Loucy (cell line): ENCODE measurements around the gene ARID3B.
A peak's percentile ranks its signal among the peaks of the same experiment; 100 is the strongest.

Source experiments
- H2AFZ ChIP-seq: fragments of 200-600 bp; sonication (generic); 2 replicates; pipeline ENCODE4 v1.6.0; 2016; ENCODE audit warnings: antibody characterized with exemption, mild to moderate bottlenecking, low read length, moderate library complexity
- H3F3A ChIP-seq: fragments of 200-600 bp; 2 replicates; pipeline ENCODE4 v1.6.0; 2016; ENCODE audit warnings: antibody characterized with exemption, low read depth, mild to moderate bottlenecking
- H3K27me3 ChIP-seq: fragments of 200-600 bp; sonication (generic); 2 replicates; pipeline ENCODE4 v1.6.1; 2014; ENCODE audit warnings: low read length, mild to moderate bottlenecking; ENCODE audit not compliant: insufficient read depth, poor library complexity, severe bottlenecking
- H3K36me3 ChIP-seq: fragments of 200-600 bp; sonication (generic); 2 replicates; pipeline ENCODE4 v1.6.1; 2016; ENCODE audit warnings: low read length; ENCODE audit not compliant: insufficient read depth
- H3K4me1 ChIP-seq: fragments of 200-600 bp; sonication (generic); 2 replicates; pipeline ENCODE4 v1.5.1; 2014; ENCODE audit warnings: low read length, mild to moderate bottlenecking; ENCODE audit not compliant: insufficient read depth, poor library complexity, severe bottlenecking
- H3K4me2 ChIP-seq: fragments of 200-600 bp; sonication (generic); 2 replicates; pipeline ENCODE4 v1.6.0; 2014; ENCODE audit warnings: antibody characterized with exemption, low read length, low read depth, mild to moderate bottlenecking; ENCODE audit not compliant: poor library complexity, severe bottlenecking
- H3K4me3 ChIP-seq: fragments of 200-600 bp; sonication (generic); 2 replicates; pipeline ENCODE4 v1.5.1; 2014; ENCODE audit warnings: low read length, mild to moderate bottlenecking, mixed read lengths; ENCODE audit not compliant: poor library complexity, severe bottlenecking
- H3K79me2 ChIP-seq: fragments of 200-600 bp; sonication (generic); 2 replicates; pipeline ENCODE4 v1.6.1; 2014; ENCODE audit warnings: low read length; ENCODE audit not compliant: insufficient read depth
- H3K9ac ChIP-seq: fragments of 200-600 bp; sonication (generic); 2 replicates; pipeline ENCODE4 v1.6.0; 2014; ENCODE audit warnings: mild to moderate bottlenecking, low read depth, low read length, moderate library complexity; ENCODE audit not compliant: poor library complexity, severe bottlenecking
- H3K9me2 ChIP-seq: fragments of 200-600 bp; sonication (generic); replicated peaks from 2 replicates; pipeline ENCODE4 v1.6.1; 2016; ENCODE audit warnings: low read depth, low read length, mixed read lengths
- H3K9me3 ChIP-seq: fragments of 200-600 bp; sonication (generic); 2 replicates; pipeline ENCODE4 v1.6.1; 2014; ENCODE audit warnings: mild to moderate bottlenecking, antibody characterized with exemption, low read length, low read depth; ENCODE audit not compliant: insufficient read depth
- H4K20me1 ChIP-seq: fragments of 200-600 bp; sonication (generic); 2 replicates; pipeline ENCODE4 v1.6.0; 2014; ENCODE audit warnings: antibody characterized with exemption, low read length, mild to moderate bottlenecking; ENCODE audit not compliant: insufficient read depth, poor library complexity, severe bottlenecking
- CTCF ChIP-seq: fragments of 200-600 bp; sonication (generic); conservative IDR thresholded peaks from 2 replicates; pipeline ENCODE4 v1.5.1; 2014; ENCODE audit warnings: mild to moderate bottlenecking, antibody characterized with exemption, low read length
- EZH2phosphoT487 ChIP-seq: fragments of 200-600 bp; IDR thresholded peaks from 2 replicates; pipeline ENCODE4 v1.6.1; 2018; ENCODE audit warnings: antibody characterized with exemption, mild to moderate bottlenecking, moderate library complexity, borderline replicate concordance

ARID3B gene

GRCh38 chr15:74598126-74598842 lies 57.3 kb downstream of the ARID3B start:
- TF ChIP-seq CTCF: no peak
- no peak for TF ChIP-seq EZH2phosphoT487
- Histone ChIP-seq H3F3A (no peaks in the 10 kb centered on the region), H3K9me3 (no peaks in the 10 kb centered on the region), H3K36me3 (peaks cover 7% of the 10 kb centered on the region; the same call in 1 of the 2 replicates), H3K4me3 (peak overlapping the region; percentile 77), H3K27me3 (no peaks in the 10 kb centered on the region), H3K4me1 (peaks cover 19% of the 10 kb centered on the region), H2AFZ (peak overlapping the region; percentile 86), H3K9ac (peak overlapping the region; percentile 78), H3K4me2 (peak overlapping the region; percentile 86), H3K79me2 (peaks cover 16% of the 10 kb centered on the region), H3K9me2 (no peaks in the 10 kb centered on the region), H4K20me1 (no peaks in the 10 kb centered on the region)

- Histone ChIP-seq H3K4me3 (peak overlapping the region; percentile 77), H4K20me1 (no peaks in the 10 kb centered on the region), H3K4me2 (peak overlapping the region; percentile 86), H3K36me3 (peaks cover 3% of the 10 kb centered on the region; the same call in 1 of the 2 replicates), H3K9me2 (no peaks in the 10 kb centered on the region), H3K9me3 (no peaks in the 10 kb centered on the region), H3K79me2 (peaks cover 16% of the 10 kb centered on the region), H3F3A (no peaks in the 10 kb centered on the region), H3K27me3 (no peaks in the 10 kb centered on the region), H3K4me1 (peaks cover 19% of the 10 kb centered on the region), H3K9ac (peak overlapping the region; percentile 78), H2AFZ (no peak overlapping the region)
- TF ChIP-seq EZH2phosphoT487: no peak
- no peak for TF ChIP-seq CTCF
Observed at GRCh38 chr15:74599156-74599555, 58.1 kb downstream of the ARID3B start.

- no peak overlapping the region for H2AFZ ChIP-seq
- H3K36me3 ChIP-seq: no peaks in the 10 kb centered on the region
- TF ChIP-seq CTCF (no peak), EZH2phosphoT487 (no peak)
- H3K4me1 ChIP-seq: peaks cover 15% of the 10 kb centered on the region
- H3K9me2 ChIP-seq: no peaks in the 10 kb centered on the region
- H3K9ac ChIP-seq: no peak overlapping the region
- H3K4me3 ChIP-seq: no peak overlapping the region
- H3K4me2 ChIP-seq: no peak overlapping the region
- no peaks in the 10 kb centered on the region for H4K20me1 ChIP-seq
- H3K27me3 ChIP-seq: no peaks in the 10 kb centered on the region
- H3F3A ChIP-seq: no peaks in the 10 kb centered on the region
- peaks cover 16% of the 10 kb centered on the region for H3K79me2 ChIP-seq
- no peaks in the 10 kb centered on the region for H3K9me3 ChIP-seq
Observed at GRCh38 chr15:74603026-74603788, 62.2 kb downstream of the ARID3B start.
